Heart right ventricle (tissue), 16 donors: ENCODE measurements around the gene RPL5. TPM values are rescaled to one million over a fixed set of nuclear protein-coding genes. Genes with fewer than 3 reads are reported as not detected.
A peak's percentile ranks its signal among the peaks of the same experiment; 100 is the strongest.

Experiments
- ATAC-seq, 8 donors: fragments of 200-7000 bp; cut with Tn5 transposase; one replicate each; pipeline ENCODE4 v1.9.1; 2020; ENCODE audit warnings: mild to moderate bottlenecking in 8 of 8, moderate library complexity in 8 of 8, moderate number of reproducible peaks in 1 of 8
- DNase-seq, 2 donors: peaks; one replicate each; pipeline ENCODE4 v3.0.0-alpha.2; 2020
- H3K27ac ChIP-seq, 10 donors: fragments of 200-600 bp; sonication (generic) in 2 of 10; one replicate each; pipeline versions ENCODE4 v1.5.0 to v1.8.0; 2020 to 2022; ENCODE audit warnings: mild to moderate bottlenecking in 3 of 10
- H3K27me3 ChIP-seq, 7 donors: fragments of 200-600 bp; one replicate each; pipeline ENCODE4 v1.8.0; 2021 to 2022; ENCODE audit warnings: mild to moderate bottlenecking in 2 of 7
- H3K36me3 ChIP-seq, 9 donors: fragments of 200-600 bp; sonication (generic) in 1 of 9; one replicate each; pipeline versions ENCODE4 v1.5.0 to v1.8.0; 2020 to 2022; ENCODE audit warnings: mild to moderate bottlenecking in 2 of 9
- H3K4me1 ChIP-seq, 9 donors: fragments of 200-600 bp; sonication (generic) in 1 of 9; one replicate each; pipeline versions ENCODE4 v1.5.0 to v1.8.0; 2020 to 2022; ENCODE audit warnings: mild to moderate bottlenecking in 4 of 9
- H3K4me3 ChIP-seq, 10 donors: fragments of 200-600 bp; sonication (generic) in 2 of 10; one replicate each; pipeline versions ENCODE4 v1.5.0 to v1.8.0; 2020 to 2022; ENCODE audit warnings: mild to moderate bottlenecking in 7 of 10, moderate library complexity in 2 of 10
- H3K9me3 ChIP-seq, 11 donors: fragments of 200-600 bp in 10 of 11; sonication (generic) in 2 of 11; one replicate each; pipeline versions ENCODE4 v1.5.0 to v1.8.0; 2013 to 2022; ENCODE audit warnings: mild to moderate bottlenecking in 2 of 11, control low read depth in 1 of 11, moderate library complexity in 1 of 11
- CTCF ChIP-seq, 9 donors: fragments of 200-600 bp; sonication (generic) in 2 of 9; IDR thresholded peaks; one replicate each; pipeline versions ENCODE4 v1.5.0 to v1.8.0; 2021 to 2022; ENCODE audit warnings: antibody characterized with exemption in 9 of 9, mild to moderate bottlenecking in 5 of 9, moderate library complexity in 1 of 9
- WGBS, 2 donors: extraction: QIAGEN DNeasy Blood & Tissue Kit; methylation state at CpG; one replicate each; pipeline ENCODE4 v1.1.7; 2013; ENCODE audit warnings: inconsistent platforms in 1 of 2; 5-methylcytosine and 5-hydroxymethylcytosine counted together
- intact Hi-C, 10 donors: fragments of 100-400 bp; cut with DNase I; formaldehyde crosslinking; loops; one replicate each; pipeline versions ENCODE4 v1.11.1 to v1.14.2; 2022
- polyA plus RNA-seq, 2 donors: library from polyadenylated mRNA; stranded (reverse); fragments of 200-250 nt; gene quantifications; one replicate each; pipeline ENCODE4 v1.2.3, GENCODE V29; 2013
- total RNA-seq, 10 donors: library from RNA; stranded (reverse); fragmentation: NEBNext Ultra II Directional in 3 of 10; extraction: Animal tissue kit (Norgen Biotek cat#: 25700) in 3 of 10; gene quantifications; one replicate each; pipeline versions ENCODE4 v1.2.1 to v1.2.4, GENCODE V29; 2021 to 2023
- donor health status: Arrhythmogenic right ventricular cardiomyopathy.
- donor health status: ischemic (EF 13 %, LVEDD 7.1; RV severe dilation, severe dysfunction).
- donor health status: healthy with polysubstance abuse.
- donor health status: DM: no; HTN: yes; CAD: no.
- donor health status: DM: no; HTN: no; CAD: no.
- donor health status: ischemic (EF 25% LVEDD 6.9; RV normal size, moderate dysfunction).
- donor health status: ischemic (EF 25% LVEDD 5.7; RV mildly dilated, moderate dysfunction).
- donor health status: healthy.
- donor health status: DM: yes; HTN: yes; CAD: no.
- donor health status: Ischemic cardiomyopathy.
- donor health status: ischemic (EF 35%, LVEDD 5.7; RV mildly dilated, moderate dysfunction).
- donor health status: nonischemic (EF 11% LVEDD 7.7; RV severe dilation, severe dysfunction).
- donor health status: DM: yes; HTN: yes; CAD: no.
- donor health status: PGD.
- donor health status: ischemic (EF 29% LVEDD 5.4; RV normal size, mild dysfunction).
- donor health status: nonischemic (EF 23%, LVEDD 6.1; RV moderate dilation, normal function).

The RPL5 gene
- total and polyA plus RNA-seq, 12 donors, result 468 to 1,695 (median 561) TPM

- no peaks in the 10 kb centered on the region for H3K36me3 ChIP-seq
- H3K4me1 ChIP-seq, result peaks cover 0 to 15% (median 5%) of the 10 kb centered on the region in 9 donors
- ATAC-seq, result peak; percentile 63 to 89 (median 82)
- H3K27me3 ChIP-seq, result no peaks in the 10 kb centered on the region
- peak in 1 of 2 donors; percentile 63 for DNase-seq
- peak overlapping the region in 7 of 10 donors; percentile 21 to 42 (median 38) for H3K4me3 ChIP-seq
- peak; percentile 89 to 100 (median 96) for TF ChIP-seq CTCF (IDR thresholded peaks at IDR 0.05)
- 19 to 22% methylated on average over 13 of the region's 13 CpGs for WGBS, 2 donors
- H3K27ac ChIP-seq, result peak overlapping the region in 1 of 10 donors; percentile 3
- peaks cover 0 to 7% (median 0%) of the 10 kb centered on the region in 11 donors for H3K9me3 ChIP-seq
- intact Hi-C loops, result loop anchor here (1.0 to 10.0 kb wide), 12 partner anchors 102 to 206 kb away; partner anchors contain the start of gene DIPK1A (in 6 of the 10)
Observed at GRCh38 chr1:92858564-92859399, 26.9 kb downstream of the RPL5 start.

DNA sequence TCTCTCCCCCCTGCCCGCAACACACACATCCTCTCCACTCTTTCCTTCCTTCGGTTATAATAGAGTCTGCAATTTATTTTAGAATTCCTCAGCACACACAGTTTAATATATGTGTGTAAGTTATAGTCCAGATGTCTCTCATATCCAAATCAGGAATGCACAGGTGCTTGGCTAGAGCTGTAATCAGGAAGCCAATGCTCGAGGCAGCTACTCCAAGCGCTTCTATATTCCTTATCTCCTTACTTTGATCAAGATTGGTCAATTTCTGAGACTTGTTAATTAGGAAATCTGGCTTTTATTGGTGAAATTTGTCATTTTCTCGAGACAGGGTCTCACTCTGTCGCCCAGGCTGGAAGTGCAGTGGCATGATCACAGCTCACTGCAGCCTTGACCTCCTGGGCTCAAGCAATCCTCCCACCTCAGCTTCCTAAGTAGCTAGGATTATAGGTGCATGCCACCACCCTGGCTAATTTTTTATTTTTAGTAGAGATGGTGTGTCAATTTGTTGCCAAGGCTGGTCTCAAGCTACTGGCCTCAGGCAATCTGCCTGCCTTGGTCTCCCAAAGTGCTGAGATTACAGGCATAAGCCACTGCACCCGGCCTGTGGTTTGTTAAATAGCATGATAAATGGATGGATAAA, 27.7 kb downstream of the RPL5 start:
- Histone ChIP-seq H3K27ac (peak overlapping the region in 1 of 10 donors; percentile 3), H3K4me3 (peak overlapping the region in 7 of 10 donors; percentile 21 to 42 (median 38)), H3K4me1 (peaks cover 0 to 10% (median 5%) of the 10 kb centered on the region in 9 donors), H3K27me3 (no peaks in the 10 kb centered on the region), H3K36me3 (no peaks in the 10 kb centered on the region), H3K9me3 (peaks cover 0 to 7% (median 0%) of the 10 kb centered on the region in 11 donors)
- intact Hi-C loops, result loop anchor here (1.0 to 10.0 kb wide), 12 partner anchors 101 to 205 kb away; partner anchors contain the start of gene DIPK1A (in 6 of the 10)
- peak in 4 of 8 donors; percentile 11 to 50 (median 42) for ATAC-seq
- no peak for DNase-seq
- 50 to 60% methylated on average over 7 of the region's 7 CpGs for WGBS, 2 donors
- TF ChIP-seq CTCF (IDR thresholded peaks at IDR 0.05), result no peak

DNA sequence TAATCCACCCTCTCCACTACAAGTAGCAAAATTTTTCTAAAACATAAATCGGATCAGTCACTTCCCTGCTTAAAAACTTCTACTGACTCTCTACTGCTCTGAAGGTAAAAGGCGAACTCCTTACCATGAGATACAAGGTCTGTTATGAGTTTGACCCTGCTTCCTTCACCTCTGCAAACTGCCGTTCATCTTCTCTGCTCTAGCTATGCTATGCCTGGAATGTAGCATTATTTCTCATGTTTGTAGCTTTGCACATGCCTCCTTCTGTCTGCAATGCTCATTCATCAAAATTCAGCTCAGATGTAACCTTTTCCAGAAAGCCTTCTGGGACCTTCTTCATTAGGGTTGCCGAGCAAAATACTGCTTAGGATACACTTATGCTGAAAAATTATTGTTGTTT, 30.8 kb downstream of the RPL5 start:
- no peak for ATAC-seq
- 84% methylated on average over 4 of the region's 4 CpGs for WGBS, 2 donors
- intact Hi-C loops, result no loop called here

More for the DNA sequence above, 30.8 kb downstream of the RPL5 start:
- DNase-seq, result no peak
- Histone ChIP-seq H3K4me3 (no peak overlapping the region), H3K27ac (no peak overlapping the region), H3K27me3 (no peaks in the 10 kb centered on the region), H3K9me3 (no peaks in the 10 kb centered on the region), H3K36me3 (no peaks in the 10 kb centered on the region), H3K4me1 (peaks cover 0 to 9% (median 5%) of the 10 kb centered on the region in 9 donors)
- no peak for TF ChIP-seq CTCF (IDR thresholded peaks at IDR 0.05)
